Measurements from ENCODE around the gene TSEN2. TPM values are rescaled to one million over a fixed set of nuclear protein-coding genes. Genes with fewer than 3 reads are reported as not detected.

TSEN2 gene
- total and polyA plus RNA-seq, 9 of the 15 experiments (the other 6 are each of a cell fraction or from before 2014, with no cell fraction given), result 38.5 to 76.3 (median 46.6) TPM

DNA sequence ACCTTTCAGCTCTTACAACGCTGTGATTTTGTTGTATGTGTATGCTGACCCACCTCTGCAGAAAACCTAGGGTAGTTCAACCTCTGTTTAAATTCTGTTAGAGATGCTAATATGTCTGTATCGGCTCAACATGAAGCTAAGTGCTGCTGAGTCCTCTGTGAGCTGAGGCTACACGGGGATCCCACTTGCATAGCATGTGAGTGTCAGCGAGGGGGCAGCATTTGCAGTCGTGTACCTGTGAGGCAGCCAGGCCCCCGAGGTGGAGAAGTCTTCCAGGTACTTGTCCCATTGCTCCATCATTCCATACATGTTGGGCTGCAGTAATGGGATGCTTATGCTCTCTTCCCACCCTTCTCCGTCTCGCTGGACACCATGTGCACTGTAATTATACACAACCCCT, 57.3 kb downstream of the TSEN2 start:
- H3K4me2 ChIP-seq (ENCODE audit: insufficient read depth, low read length), result no peak overlapping the region
- H3K9ac ChIP-seq (ENCODE audit: insufficient read depth in 1 of 2, low read depth in 2 of 2, low read length in 2 of 2), result no peak overlapping the region
- no peak overlapping the region for H2AFZ ChIP-seq (ENCODE audit: low read depth, low read length)
- H3K4me3 ChIP-seq, result no peak overlapping the region
- no peaks in the 10 kb centered on the region for H3K9me1 ChIP-seq (ENCODE audit: control insufficient read depth, insufficient read depth, low read length)
- no TSS peak for BruUV-seq (replicated peaks)
- no peaks in the 10 kb centered on the region for H3K27me3 ChIP-seq (ENCODE audit: control insufficient read depth in 2 of 2, insufficient read depth in 2 of 2, low read length in 2 of 2)
- CTCF ChIA-PET (ENCODE audit: low intra/inter-chr PET ratio), result interaction anchor here (0.8 to 1.2 kb wide), 2 partner anchors 178 to 350 kb away, joined by 3 read pairs; no protein-coding TSS in a partner anchor
- POLR2A ChIA-PET, result interaction anchor here (0.7 to 1.8 kb wide), 4 partner anchors 9 to 16 kb away, joined by 3 to 5 read pairs (median 4); partner anchors contain the start of gene MKRN2
- H3K9me3 ChIP-seq (replicated peaks; ENCODE audit: control insufficient read depth, insufficient read depth, low read depth, low read length), result no peaks in the 10 kb centered on the region
- FAIRE-seq (no peak), ATAC-seq (peak; percentile 80), DNase-seq (ENCODE audit: extremely low read depth in 1 of 4, low spot score in 3 of 4) (peak in 3 of 4 experiments; percentile 24 to 36 (median 34))
- peaks cover 27% of the 10 kb centered on the region for H3K36me3 ChIP-seq (ENCODE audit: control insufficient read depth, insufficient read depth, low read length)
- no peak for TF ChIP-seq HLTF (IDR thresholded peaks at IDR 0.05)
- no peak for TF ChIP-seq SETDB1 (IDR thresholded peaks at IDR 0.05; ENCODE audit: low read length)
- peak; percentile 13 to 49; a peak in 3 of 4 replicates for TF ChIP-seq RAD21 (CRISPR knock-in tag; conservative IDR thresholded peaks at IDR 0.05 in 1 of 2, IDR thresholded peaks at IDR 0.05 in 1 of 2)
- TF ChIP-seq MTA3 (IDR thresholded peaks at IDR 0.05; ENCODE audit: borderline replicate concordance), result no peak
- TF ChIP-seq, protein P1, sequence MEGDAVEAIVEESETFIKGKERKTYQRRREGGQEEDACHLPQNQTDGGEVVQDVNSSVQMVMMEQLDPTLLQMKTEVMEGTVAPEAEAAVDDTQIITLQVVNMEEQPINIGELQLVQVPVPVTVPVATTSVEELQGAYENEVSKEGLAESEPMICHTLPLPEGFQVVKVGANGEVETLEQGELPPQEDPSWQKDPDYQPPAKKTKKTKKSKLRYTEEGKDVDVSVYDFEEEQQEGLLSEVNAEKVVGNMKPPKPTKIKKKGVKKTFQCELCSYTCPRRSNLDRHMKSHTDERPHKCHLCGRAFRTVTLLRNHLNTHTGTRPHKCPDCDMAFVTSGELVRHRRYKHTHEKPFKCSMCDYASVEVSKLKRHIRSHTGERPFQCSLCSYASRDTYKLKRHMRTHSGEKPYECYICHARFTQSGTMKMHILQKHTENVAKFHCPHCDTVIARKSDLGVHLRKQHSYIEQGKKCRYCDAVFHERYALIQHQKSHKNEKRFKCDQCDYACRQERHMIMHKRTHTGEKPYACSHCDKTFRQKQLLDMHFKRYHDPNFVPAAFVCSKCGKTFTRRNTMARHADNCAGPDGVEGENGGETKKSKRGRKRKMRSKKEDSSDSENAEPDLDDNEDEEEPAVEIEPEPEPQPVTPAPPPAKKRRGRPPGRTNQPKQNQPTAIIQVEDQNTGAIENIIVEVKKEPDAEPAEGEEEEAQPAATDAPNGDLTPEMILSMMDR (IDR thresholded peaks at IDR 0.05 in 2 of 3, conservative IDR thresholded peaks at IDR 0.05 in 1 of 3; ENCODE audit: insufficient read depth in 2 of 3, low read depth in 1 of 3, low read length in 3 of 3), result peak; percentile 44 to 66 (median 53)
- TF ChIP-seq, protein P2, sequence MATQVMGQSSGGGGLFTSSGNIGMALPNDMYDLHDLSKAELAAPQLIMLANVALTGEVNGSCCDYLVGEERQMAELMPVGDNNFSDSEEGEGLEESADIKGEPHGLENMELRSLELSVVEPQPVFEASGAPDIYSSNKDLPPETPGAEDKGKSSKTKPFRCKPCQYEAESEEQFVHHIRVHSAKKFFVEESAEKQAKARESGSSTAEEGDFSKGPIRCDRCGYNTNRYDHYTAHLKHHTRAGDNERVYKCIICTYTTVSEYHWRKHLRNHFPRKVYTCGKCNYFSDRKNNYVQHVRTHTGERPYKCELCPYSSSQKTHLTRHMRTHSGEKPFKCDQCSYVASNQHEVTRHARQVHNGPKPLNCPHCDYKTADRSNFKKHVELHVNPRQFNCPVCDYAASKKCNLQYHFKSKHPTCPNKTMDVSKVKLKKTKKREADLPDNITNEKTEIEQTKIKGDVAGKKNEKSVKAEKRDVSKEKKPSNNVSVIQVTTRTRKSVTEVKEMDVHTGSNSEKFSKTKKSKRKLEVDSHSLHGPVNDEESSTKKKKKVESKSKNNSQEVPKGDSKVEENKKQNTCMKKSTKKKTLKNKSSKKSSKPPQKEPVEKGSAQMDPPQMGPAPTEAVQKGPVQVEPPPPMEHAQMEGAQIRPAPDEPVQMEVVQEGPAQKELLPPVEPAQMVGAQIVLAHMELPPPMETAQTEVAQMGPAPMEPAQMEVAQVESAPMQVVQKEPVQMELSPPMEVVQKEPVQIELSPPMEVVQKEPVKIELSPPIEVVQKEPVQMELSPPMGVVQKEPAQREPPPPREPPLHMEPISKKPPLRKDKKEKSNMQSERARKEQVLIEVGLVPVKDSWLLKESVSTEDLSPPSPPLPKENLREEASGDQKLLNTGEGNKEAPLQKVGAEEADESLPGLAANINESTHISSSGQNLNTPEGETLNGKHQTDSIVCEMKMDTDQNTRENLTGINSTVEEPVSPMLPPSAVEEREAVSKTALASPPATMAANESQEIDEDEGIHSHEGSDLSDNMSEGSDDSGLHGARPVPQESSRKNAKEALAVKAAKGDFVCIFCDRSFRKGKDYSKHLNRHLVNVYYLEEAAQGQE (IDR thresholded peaks at IDR 0.05; ENCODE audit: borderline replicate concordance), result peak; percentile 25; the same call in 1 of the 2 replicates
- TF ChIP-seq, protein P2 (CRISPR knock-in tag; IDR thresholded peaks at IDR 0.05; ENCODE audit: low read depth), result no peak
- TF ChIP-seq ZSCAN32 (CRISPR knock-in tag; IDR thresholded peaks at IDR 0.05), result no peak
- 66% methylated on average over 8 of the region's 8 CpGs for WGBS (ENCODE audit: insufficient coverage, low coverage, missing lambda C conversion rate)
- intact Hi-C loops (cut with micrococcal nuclease), result no loop called here
- H3K27ac ChIP-seq (ENCODE audit: extremely low read depth, low read depth, low read length), result no peak overlapping the region
- no peaks in the 10 kb centered on the region for H3K79me2 ChIP-seq (ENCODE audit: control insufficient read depth, insufficient read depth, low read length)
- in situ Hi-C loops (cut with MboI), result no loop called here
- H4K20me1 ChIP-seq (replicated peaks; ENCODE audit: control insufficient read depth, insufficient read depth, low read length), result no peaks in the 10 kb centered on the region
- H3K4me1 ChIP-seq (replicated peaks in 1 of 2; ENCODE audit: control insufficient read depth in 2 of 2, insufficient read depth in 2 of 2, low read length in 2 of 2), result no peaks in the 10 kb centered on the region

All from K562 (cell line).